Bladder microvascular endothelial cell (primary cell): ENCODE data around the gene LYG2. TPM values are rescaled to one million over a fixed set of nuclear protein-coding genes. Genes with fewer than 3 reads are reported as not detected.

ENCODE experiments used
- total RNA-seq: library from RNA; depleted of rRNA; stranded (reverse); fragments of >200 nt; gene quantifications from 2 replicates; pipeline ENCODE4 v1.2.3, GENCODE V29; 2014

Gene LYG2
- not detected in 2 replicates for total RNA-seq

GRCh38 chr2:99255491-99256318 lies at the start of gene LYG2:
Gene LYG2, minus strand, starts transcription at chr2:99255666. Its CDS starts 1,406 bp downstream, at chr2:99254260.

GRCh38 chr2:99301097-99301496 lies 45.6 kb upstream of the LYG2 start, which contains the start of gene LYG1:
Gene LYG1, minus strand, starts transcription at chr2:99301197. Its CDS starts 5,527 bp downstream, at chr2:99295670.

Other genes starting within 250 kb of the LYG2 start
- under 0.01 TPM in 1 of 2 replicates, not detected in the other for gene C2orf15, start 114.0 kb downstream of the LYG2 start, total RNA-seq
- 1.3 and 2.6 TPM in 2 replicates for gene TSGA10, start 100.7 kb downstream of the LYG2 start, total RNA-seq
- 3.1 and 5.8 TPM in 2 replicates for gene LIPT1, start 100.7 kb downstream of the LYG2 start, total RNA-seq
- gene MITD1, start 74.6 kb downstream of the LYG2 start, total RNA-seq: 24.4 and 28.5 TPM in 2 replicates
- gene MRPL30, start 74.5 kb downstream of the LYG2 start, total RNA-seq: 23.3 and 32.9 TPM in 2 replicates
- 0.49 and 0.57 TPM in 2 replicates for gene LYG1, start 45.5 kb upstream of the LYG2 start, total RNA-seq
- gene TXNDC9, start 80.7 kb upstream of the LYG2 start, total RNA-seq: 55.9 and 66.1 TPM in 2 replicates
- 19.1 and 60.0 TPM in 2 replicates for gene EIF5B, start 81.7 kb upstream of the LYG2 start, total RNA-seq
- 22.7 and 62.5 TPM in 2 replicates for gene REV1, start 234.4 kb upstream of the LYG2 start, total RNA-seq